ENCODE results near the gene NPEPPS. TPM values are rescaled to one million over a fixed set of nuclear protein-coding genes. Genes with fewer than 3 reads are reported as not detected.

The NPEPPS gene
- total and polyA plus RNA-seq, 2 of the 13 experiments (the other 11 are each of a cell fraction or from before 2014, with no cell fraction given) = 53.5 to 127 TPM

DNA sequence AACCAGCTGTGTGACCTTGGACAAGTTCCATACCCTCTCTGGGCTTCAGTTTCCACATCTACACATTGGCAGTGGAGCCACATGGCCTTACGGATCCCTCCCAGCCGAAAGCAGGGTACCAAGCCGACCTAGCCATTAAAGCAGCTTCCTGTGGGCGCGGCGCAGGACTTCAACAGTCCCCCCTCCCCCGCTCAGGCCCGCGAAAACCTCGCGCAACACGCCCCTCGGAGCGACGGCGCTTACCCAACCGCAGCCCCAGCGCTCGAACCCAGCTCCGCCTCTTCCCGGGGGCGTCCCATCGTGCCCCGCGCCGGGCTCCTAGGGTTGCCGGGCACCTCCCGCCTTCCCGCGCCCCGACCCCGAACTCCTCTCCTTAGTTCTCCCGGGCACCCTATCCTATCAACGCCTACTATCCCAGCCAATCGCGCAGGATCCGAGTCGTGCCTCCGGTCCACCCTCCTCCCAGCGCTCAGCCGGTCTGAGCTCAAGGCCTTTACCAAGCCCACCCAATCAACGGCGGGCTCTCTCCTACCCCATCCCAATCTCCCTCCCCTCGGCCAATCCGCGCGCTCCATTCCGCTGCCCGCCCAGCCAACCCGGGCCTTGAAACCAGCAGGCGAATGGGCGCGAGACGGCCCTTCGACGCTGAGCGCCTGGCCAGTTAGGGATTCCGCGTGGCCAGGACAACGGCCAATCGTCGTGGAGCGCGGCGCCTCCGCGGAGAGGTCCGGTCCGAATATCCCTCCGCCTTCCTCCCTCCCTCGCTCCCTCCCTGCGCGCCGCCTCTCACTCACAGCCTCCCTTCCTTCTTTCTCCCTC lies 118.5 kb downstream of the NPEPPS start, which contains the start of gene KPNB1 (continued):
- TF ChIP-seq, protein P1, sequence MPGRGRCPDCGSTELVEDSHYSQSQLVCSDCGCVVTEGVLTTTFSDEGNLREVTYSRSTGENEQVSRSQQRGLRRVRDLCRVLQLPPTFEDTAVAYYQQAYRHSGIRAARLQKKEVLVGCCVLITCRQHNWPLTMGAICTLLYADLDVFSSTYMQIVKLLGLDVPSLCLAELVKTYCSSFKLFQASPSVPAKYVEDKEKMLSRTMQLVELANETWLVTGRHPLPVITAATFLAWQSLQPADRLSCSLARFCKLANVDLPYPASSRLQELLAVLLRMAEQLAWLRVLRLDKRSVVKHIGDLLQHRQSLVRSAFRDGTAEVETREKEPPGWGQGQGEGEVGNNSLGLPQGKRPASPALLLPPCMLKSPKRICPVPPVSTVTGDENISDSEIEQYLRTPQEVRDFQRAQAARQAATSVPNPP (CRISPR knock-in tag; IDR thresholded peaks at IDR 0.05) = 0 out of 2 replicates have a peak, but pooled peaks have one; percentile 19
- TF ChIP-seq ZFAT (CRISPR knock-in tag; conservative IDR thresholded peaks at IDR 0.05) = no peak
- peak; percentile 90; the same call in 1 of the 2 replicates for TF ChIP-seq ZFYVE20 (CRISPR knock-in tag; IDR thresholded peaks at IDR 0.05; ENCODE audit: borderline replicate concordance, low read depth)
- peak; percentile 77 to 84; a peak in 3 of 4 replicates for TF ChIP-seq KLF16 (CRISPR knock-in tag; IDR thresholded peaks at IDR 0.05)
- TF ChIP-seq ZNF691 (CRISPR knock-in tag; IDR thresholded peaks at IDR 0.05; ENCODE audit: borderline replicate concordance, low read depth) = peak; percentile 98
- no peak for TF ChIP-seq CENPBD1 (CRISPR knock-in tag; IDR thresholded peaks at IDR 0.05; ENCODE audit: borderline replicate concordance, low read depth)
- TF ChIP-seq ARNT2 (CRISPR knock-in tag; IDR thresholded peaks at IDR 0.05; ENCODE audit: low read depth) = peak; percentile 77
- peak; percentile 27; the same call in 1 of the 2 replicates for TF ChIP-seq ZNF652 (CRISPR knock-in tag; IDR thresholded peaks at IDR 0.05; ENCODE audit: borderline replicate concordance, low read depth)
- TF ChIP-seq DRAP1 (CRISPR knock-in tag; IDR thresholded peaks at IDR 0.05) = peak; percentile 87
- no peak for TF ChIP-seq SMARCC2 (IDR thresholded peaks at IDR 0.05)
- peak; percentile 98 for TF ChIP-seq NFYB (CRISPR knock-in tag; IDR thresholded peaks at IDR 0.05)
- peak; percentile 98 for TF ChIP-seq AGO1 (IDR thresholded peaks at IDR 0.05; ENCODE audit: low read depth, low read length, poor library complexity, severe bottlenecking)
- peak; percentile 74 for TF ChIP-seq MIER3 (CRISPR knock-in tag; IDR thresholded peaks at IDR 0.05; ENCODE audit: borderline replicate concordance)
- TF ChIP-seq IRF1 (CRISPR knock-in tag; IDR thresholded peaks at IDR 0.05; ENCODE audit: low read depth) = peak; percentile 89; the same call in 1 of the 2 replicates
- TF ChIP-seq, protein P2, sequence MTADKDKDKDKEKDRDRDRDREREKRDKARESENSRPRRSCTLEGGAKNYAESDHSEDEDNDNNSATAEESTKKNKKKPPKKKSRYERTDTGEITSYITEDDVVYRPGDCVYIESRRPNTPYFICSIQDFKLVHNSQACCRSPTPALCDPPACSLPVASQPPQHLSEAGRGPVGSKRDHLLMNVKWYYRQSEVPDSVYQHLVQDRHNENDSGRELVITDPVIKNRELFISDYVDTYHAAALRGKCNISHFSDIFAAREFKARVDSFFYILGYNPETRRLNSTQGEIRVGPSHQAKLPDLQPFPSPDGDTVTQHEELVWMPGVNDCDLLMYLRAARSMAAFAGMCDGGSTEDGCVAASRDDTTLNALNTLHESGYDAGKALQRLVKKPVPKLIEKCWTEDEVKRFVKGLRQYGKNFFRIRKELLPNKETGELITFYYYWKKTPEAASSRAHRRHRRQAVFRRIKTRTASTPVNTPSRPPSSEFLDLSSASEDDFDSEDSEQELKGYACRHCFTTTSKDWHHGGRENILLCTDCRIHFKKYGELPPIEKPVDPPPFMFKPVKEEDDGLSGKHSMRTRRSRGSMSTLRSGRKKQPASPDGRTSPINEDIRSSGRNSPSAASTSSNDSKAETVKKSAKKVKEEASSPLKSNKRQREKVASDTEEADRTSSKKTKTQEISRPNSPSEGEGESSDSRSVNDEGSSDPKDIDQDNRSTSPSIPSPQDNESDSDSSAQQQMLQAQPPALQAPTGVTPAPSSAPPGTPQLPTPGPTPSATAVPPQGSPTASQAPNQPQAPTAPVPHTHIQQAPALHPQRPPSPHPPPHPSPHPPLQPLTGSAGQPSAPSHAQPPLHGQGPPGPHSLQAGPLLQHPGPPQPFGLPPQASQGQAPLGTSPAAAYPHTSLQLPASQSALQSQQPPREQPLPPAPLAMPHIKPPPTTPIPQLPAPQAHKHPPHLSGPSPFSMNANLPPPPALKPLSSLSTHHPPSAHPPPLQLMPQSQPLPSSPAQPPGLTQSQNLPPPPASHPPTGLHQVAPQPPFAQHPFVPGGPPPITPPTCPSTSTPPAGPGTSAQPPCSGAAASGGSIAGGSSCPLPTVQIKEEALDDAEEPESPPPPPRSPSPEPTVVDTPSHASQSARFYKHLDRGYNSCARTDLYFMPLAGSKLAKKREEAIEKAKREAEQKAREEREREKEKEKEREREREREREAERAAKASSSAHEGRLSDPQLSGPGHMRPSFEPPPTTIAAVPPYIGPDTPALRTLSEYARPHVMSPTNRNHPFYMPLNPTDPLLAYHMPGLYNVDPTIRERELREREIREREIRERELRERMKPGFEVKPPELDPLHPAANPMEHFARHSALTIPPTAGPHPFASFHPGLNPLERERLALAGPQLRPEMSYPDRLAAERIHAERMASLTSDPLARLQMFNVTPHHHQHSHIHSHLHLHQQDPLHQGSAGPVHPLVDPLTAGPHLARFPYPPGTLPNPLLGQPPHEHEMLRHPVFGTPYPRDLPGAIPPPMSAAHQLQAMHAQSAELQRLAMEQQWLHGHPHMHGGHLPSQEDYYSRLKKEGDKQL (CRISPR knock-in tag; IDR thresholded peaks at IDR 0.05; ENCODE audit: low read depth) = peak; percentile 23; the same call in 1 of the 2 replicates
- TF ChIP-seq, protein P3, sequence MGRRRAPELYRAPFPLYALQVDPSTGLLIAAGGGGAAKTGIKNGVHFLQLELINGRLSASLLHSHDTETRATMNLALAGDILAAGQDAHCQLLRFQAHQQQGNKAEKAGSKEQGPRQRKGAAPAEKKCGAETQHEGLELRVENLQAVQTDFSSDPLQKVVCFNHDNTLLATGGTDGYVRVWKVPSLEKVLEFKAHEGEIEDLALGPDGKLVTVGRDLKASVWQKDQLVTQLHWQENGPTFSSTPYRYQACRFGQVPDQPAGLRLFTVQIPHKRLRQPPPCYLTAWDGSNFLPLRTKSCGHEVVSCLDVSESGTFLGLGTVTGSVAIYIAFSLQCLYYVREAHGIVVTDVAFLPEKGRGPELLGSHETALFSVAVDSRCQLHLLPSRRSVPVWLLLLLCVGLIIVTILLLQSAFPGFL (CRISPR knock-in tag; IDR thresholded peaks at IDR 0.05) = 0 out of 2 replicates have a peak, but pooled peaks have one; percentile 70
